NB4 (cell line): Measurements from ENCODE around the gene CSRNP3.

Experiments used
- DNase-seq: peaks from one replicate; pipeline ENCODE4 v3.0.0; 2010; ENCODE audit warnings: low read depth
- H3K4me3 ChIP-seq: one replicate; pipeline ENCODE4 v1.5.1; 2011; ENCODE audit warnings: mild to moderate bottlenecking, low read depth, low read length, moderate library complexity
- CTCF ChIP-seq: IDR thresholded peaks from one replicate; pipeline ENCODE4 v1.5.1; 2012; ENCODE audit warnings: low read depth, low read length
- MAX ChIP-seq: IDR thresholded peaks from 2 replicates; pipeline ENCODE4 v1.6.1; 2011; ENCODE audit warnings: low read depth, low read length
- MYC ChIP-seq: IDR thresholded peaks from 2 replicates; pipeline ENCODE4 v1.6.1; 2011; ENCODE audit warnings: low read depth, low read length
- POLR2A ChIP-seq: IDR thresholded peaks from 2 replicates; pipeline ENCODE4 v1.6.1; 2011; ENCODE audit warnings: mild to moderate bottlenecking; ENCODE audit not compliant: insufficient read length; ENCODE audit errors: extremely low read depth

CSRNP3 gene

DNA sequence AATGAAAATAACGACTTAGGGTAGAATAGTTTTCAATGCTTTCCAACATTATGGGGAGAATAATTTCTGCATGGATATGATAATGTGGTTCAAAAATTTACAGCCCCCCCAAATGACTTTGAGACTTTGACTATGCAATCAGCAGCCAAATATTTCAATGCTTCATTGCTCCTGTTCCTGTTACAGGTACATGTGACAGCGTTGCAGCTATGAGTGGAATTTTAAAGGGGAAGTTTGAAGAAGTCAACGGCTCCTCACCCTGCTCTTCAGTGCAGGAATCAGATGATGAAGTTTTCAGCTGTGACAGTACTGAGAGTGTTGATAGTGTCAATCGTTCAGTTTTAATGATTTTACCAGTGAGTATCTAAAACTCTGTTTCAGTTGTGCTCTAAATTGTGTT lies 25.1 kb downstream of the CSRNP3 start:
- DNase-seq, result no peak

DNA sequence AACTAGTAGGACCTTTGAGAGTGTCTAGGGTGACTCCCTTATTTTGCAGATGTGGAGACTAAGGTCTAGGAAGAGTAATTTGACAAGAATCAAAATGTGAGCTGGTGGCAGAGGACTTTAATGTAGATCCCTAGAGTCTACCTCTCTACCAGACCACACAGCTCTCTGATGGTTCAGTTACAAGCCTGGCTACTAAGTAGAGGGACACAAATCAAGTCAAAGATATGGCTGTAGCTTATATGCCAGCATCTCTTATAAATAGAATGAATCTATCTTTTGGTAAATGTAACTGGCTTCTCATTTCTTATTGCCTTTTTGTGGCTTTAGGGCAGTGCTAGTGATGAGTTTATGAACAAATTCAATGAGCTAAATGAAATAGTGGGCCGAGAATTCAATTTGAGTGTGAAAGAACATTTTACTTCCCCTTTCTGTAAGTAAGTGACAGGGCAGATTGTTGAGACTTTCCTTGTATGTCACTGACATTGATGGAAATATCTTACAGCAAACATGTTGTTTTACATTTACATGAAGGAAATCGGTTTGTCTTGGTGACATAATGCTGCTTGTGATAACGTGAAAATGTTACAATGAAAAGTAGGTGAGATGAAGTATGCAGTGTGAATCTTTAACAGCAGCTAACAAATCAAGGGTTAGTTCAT lies 28.3 kb downstream of the CSRNP3 start:
- no peak overlapping the region for H3K4me3 ChIP-seq
- DNase-seq, result peak; percentile 8
- TF ChIP-seq MAX (no peak), POLR2A (no peak), MYC (no peak), CTCF (no peak)

More for the DNA sequence above, 25.1 kb downstream of the CSRNP3 start:
- TF ChIP-seq MYC (no peak), MAX (no peak), POLR2A (no peak), CTCF (no peak)
- H3K4me3 ChIP-seq, result no peak overlapping the region

DNA sequence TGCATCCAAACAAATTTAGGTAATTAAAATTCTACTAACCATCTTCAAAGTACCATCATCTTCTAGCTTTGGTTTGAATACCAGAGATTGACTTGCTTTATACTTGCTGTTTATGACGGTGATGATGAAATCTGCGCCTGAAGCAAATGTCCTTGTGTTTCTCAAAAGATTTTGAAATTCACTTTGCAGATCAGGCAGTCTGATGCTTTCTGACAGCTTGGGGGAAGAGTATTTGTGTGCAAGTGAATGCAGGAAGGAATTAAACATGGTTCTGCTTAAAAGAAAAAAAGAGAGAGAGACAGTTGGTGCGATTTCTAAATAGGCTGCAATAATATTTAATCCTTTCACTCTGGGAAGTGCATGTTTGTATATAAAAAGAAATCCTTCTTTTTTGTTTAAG lies 29.6 kb downstream of the CSRNP3 start:
- DNase-seq, result peak; percentile 12

GRCh38 chr2:165500001-165500400 lies 30.5 kb downstream of the CSRNP3 start:
- H3K4me3 ChIP-seq, result no peak overlapping the region
- DNase-seq, result no peak
- no peak for TF ChIP-seq MYC
- no peak for TF ChIP-seq MAX
- no peak for TF ChIP-seq CTCF
- no peak for TF ChIP-seq POLR2A

More for the DNA sequence above, 29.6 kb downstream of the CSRNP3 start:
- no peak overlapping the region for H3K4me3 ChIP-seq
- TF ChIP-seq POLR2A (no peak), MAX (no peak), MYC (no peak), CTCF (no peak)

DNA sequence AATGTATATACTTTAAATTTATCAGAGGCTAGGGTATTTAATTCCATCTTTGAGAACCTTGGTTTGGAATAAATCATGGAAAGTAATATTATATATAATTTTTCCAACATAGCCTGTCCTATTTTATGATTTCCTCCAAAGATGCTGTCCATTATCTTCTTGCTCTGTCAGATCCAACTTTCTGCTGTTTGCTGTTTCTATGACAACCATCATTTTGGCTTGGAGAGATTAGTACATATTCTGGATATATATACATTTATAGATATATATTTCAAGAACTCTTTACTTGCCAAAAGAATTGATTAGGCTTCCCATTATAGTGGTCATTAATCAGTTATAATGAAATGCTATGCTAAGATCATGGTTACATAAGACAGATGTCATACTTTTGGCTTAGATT lies 31.3 kb downstream of the CSRNP3 start:
- H3K4me3 ChIP-seq, result no peak overlapping the region
- TF ChIP-seq CTCF, result no peak
- no peak for TF ChIP-seq MAX
- TF ChIP-seq POLR2A, result no peak
- DNase-seq, result no peak

GRCh38 chr2:165505514-165505913 lies 36.0 kb downstream of the CSRNP3 start:
- DNase-seq, result no peak
- no peak for TF ChIP-seq MAX
- TF ChIP-seq POLR2A, result no peak
- TF ChIP-seq MYC, result no peak
- TF ChIP-seq CTCF, result no peak
- no peak overlapping the region for H3K4me3 ChIP-seq
